GM18502 (cell line): Measurements from ENCODE around the gene ZNF232.
"Not testable (repeated sequence)": the region's sequence is repeated elsewhere in the genome, so short reads cannot be mapped to it uniquely, and the experiment has no call there.

Experiments used
- ATAC-seq: cut with Tn5 transposase; IDR thresholded peaks from one replicate; pipeline ENCODE4 v1.9.1; 2021; ENCODE audit warnings: mild to moderate bottlenecking; ENCODE audit not compliant: unreplicated experiment, poor library complexity

The ZNF232 gene

DNA sequence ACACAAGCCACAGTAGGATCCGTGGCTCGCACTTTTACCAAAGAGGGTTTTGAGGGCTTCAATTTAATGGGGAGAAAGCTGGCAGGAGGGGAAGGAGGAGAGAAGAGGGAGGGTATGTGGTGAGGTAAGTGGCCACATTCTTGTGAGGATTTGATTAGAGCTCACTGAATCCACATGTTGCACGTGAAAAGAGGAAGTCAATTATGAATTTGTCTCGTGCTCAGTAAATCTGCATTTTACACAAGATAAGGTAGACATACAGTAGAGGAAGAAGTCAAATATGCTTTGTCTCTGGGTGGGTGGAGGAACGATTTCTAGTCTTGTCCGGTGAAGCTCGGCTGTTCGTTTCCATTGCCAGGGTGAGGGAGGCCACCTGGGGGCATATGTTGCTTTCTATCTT is 862 bp downstream of the ZNF232 start:
- no peak for ATAC-seq

DNA sequence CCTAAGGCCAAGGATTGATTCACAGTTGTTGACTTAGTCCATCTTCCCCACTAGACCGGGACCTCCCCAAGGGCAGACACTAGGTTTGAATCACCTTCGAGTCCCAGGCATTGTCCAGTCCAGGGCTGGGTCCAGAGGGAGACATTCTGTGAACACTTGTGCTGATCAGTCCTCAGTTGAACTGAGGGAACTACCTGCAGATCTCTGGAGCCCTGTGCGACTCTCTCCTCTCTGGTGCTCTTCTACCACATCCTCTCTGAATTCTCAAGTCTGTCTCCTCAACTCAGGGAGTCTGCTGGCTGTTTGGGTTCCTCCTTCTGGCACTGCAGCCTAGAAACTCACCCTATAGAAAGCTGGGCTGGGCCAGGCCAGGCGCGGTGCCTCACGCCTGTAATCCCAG is 10.8 kb downstream of the ZNF232 start:
- ATAC-seq, result no peak

- no peak for ATAC-seq
These were observed 12.4 kb downstream of the ZNF232 start for GRCh38 chr17:5099271-5099670.

- ATAC-seq, result no peak
These were observed 14.4 kb downstream of the ZNF232 start for GRCh38 chr17:5097101-5097834.

DNA sequence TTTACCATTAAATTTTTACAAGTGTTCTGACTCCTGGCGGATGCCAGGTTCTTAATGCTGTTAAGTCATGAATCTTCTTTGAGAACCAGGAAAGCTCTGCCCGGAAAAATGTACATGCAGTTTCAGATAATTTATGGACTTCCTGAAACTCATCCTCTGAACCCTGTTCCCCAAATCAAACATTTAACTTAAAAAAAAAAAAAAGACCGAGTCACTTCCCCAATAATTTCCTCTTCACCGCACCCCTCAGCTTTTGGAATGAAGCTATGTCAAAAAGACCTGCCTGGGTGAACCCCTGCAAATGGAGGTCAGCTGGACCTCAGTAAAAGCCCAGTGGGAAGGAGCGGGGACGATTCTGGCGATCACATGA is 15.0 kb downstream of the ZNF232 start:
- no peak for ATAC-seq

GRCh38 chr17:5092218-5093010 is 19.3 kb downstream of the ZNF232 start:
- no peak for ATAC-seq

GRCh38 chr17:5080591-5080990 is 31.1 kb downstream of the ZNF232 start:
- ATAC-seq, result no peak

DNA sequence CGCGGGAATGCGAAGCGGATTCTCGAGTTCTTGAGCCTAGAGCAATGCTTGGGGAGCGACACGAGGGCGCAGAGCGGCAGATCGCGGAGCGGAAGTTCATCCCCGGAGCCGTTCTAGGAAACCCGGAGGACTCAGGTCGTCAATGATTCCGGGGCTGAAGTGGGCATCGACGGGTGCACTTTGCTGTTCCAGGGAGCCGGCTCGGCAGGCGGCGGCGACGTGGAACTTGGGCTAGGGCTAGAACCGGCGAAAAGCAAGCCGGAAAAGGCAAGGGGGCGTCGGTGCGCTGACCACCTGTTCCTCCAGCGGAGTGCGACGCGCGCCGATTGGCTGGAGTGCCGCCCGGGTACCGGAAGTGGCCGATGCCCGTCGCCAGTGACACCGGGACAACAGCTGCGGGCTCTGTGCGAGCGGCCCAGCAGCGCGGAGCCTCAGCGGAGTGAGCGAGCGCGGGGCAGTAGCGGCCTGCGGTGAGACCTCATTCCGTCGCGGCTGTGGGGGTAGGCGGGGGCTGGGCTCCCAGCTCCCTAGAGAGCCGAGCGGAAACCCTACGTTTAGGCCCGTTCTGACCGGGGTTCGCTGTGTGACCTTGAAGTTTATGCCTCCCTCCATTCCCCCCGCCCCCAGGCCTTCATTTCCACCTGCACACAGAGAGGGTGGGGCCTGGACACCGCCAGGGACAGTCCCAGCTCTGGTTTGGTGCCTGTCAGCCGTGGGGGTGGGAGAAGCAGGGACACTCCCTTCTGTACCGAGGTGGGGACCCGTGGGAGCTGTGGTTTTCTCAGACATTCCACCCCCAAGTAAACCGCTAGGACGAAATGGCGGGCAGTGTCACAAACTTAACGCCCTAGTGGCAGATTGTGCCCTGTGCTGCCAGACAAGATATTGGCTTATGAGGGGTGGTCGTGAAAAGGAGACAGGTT is 33.3 kb downstream of the ZNF232 start, which contains the start of gene ZFP3:
ZFP3 (plus strand) TSS at position 362 of the 923 bp plus-strand sequence. CDS start 13,038 bp downstream, outside the sequence.
- peak; percentile 89 for ATAC-seq

GRCh38 chr17:5077781-5078105 is 33.9 kb downstream of the ZNF232 start:
- no peak for ATAC-seq

- ATAC-seq, result not testable (repeated sequence)
These were observed 34.4 kb downstream of the ZNF232 start for GRCh38 chr17:5077275-5077674.

DNA sequence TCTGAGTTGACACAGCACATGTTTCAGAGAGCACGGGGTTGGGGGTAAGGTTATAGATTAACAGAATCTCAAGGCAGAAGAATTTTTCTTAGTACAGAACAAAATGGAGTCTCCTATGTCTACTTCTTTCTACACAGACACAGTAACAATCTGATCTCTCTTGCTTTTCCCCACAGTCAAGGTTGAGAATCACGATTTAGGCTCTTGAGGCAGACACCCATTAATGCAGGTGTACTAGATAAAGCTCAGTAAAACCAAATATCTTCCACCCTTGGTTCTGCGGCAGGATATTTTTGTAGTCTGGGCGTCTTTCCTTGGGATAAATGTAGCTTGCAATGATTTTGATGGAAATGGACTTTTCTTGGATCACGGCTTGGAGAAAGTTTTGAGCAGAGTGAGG is 36.2 kb downstream of the ZNF232 start:
- ATAC-seq, result not testable (repeated sequence)

DNA sequence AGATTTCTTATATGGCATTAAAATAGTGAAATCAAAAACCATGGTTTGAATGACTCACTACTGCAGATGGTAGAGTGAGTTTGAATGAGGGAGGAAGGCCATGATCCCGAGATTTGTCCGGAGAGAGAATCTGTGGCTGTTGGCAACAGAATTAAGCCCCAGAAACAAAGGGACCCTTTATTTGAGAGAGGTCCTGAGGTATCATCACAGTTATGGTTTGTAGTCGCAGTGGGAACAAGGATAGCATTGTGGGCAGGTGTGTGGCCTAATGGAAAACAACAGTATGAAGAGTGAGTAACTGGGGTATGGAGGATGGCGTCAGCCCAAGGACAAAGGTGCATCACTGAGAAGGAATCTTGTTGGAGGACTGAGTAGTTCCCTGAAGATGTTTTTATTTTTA is 42.0 kb downstream of the ZNF232 start:
- no peak for ATAC-seq

DNA sequence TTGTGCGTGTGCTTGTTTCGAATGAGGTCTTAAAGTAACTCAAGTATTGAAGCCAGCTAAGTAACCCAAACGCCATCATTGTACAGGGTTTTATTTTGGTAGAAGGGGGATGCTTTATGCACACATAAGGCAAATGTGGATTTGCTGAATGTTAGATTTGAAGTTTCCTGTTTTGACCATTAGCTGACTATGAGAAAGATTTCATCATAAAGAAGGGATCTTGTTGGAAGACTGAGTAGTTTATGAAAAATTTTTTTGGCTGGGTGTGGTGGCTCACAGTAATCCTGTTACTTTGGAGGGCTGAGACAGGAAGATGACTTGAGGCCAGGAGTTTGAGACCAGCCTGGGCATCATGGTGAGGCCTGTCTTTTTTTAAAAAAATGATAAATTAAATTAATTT is 43.4 kb downstream of the ZNF232 start:
- ATAC-seq, result no peak

GRCh38 chr17:5065227-5065744 is 46.4 kb downstream of the ZNF232 start:
- ATAC-seq, result no peak
